K562 (cell line): ENCODE results near the gene CLASP1. TPM values are rescaled to one million over a fixed set of nuclear protein-coding genes. Genes with fewer than 3 reads are reported as not detected.

Experiments
- ATAC-seq: fragments of 200-7000 bp; cut with Tn5 transposase; 3 replicates; pipeline ENCODE4 v1.9.1; 2020; ENCODE audit warnings: moderate library complexity
- BruUV-seq: library from RNA; stranded (reverse); fragments of 400-500 nt; replicated peaks from 2 replicates; lab custom pipeline; 2021; lab: Mats Ljungman, UMichigan
- CTCF ChIA-PET: fragments of 300-600 bp; formaldehyde crosslinking; extraction: SDS; loops from one replicate; lab custom pipeline; 2021; ENCODE audit warnings: low intra/inter-chr PET ratio; lab: Yijun Ruan, JAX
- POLR2A ChIA-PET: fragments of 300-600, 350-650 bp; sonication (Branson Sonifier 250); formaldehyde crosslinking; extraction: SDS; loops from one replicate; lab custom pipeline; 2021; ENCODE audit warnings: antibody characterized with exemption, inconsistent platforms; lab: Yijun Ruan, JAX
- DNase-seq, 4 experiments: peaks; one replicate each; pipeline versions ENCODE4 v3.0.0 to v3.0.0-alpha.2; 2011 to 2018; ENCODE audit warnings: low spot score in 3 of 4, mixed read lengths in 3 of 4; ENCODE audit errors: extremely low read depth in 1 of 4
- FAIRE-seq: peaks from 2 replicates; lab custom pipeline; 2011; peaks lifted over from hg19 to GRCh38; lab: Jason Lieb, UNC
- H2AFZ ChIP-seq: 2 replicates; pipeline ENCODE4 v1.6.0; 2011; ENCODE audit warnings: low read depth, low read length, control low read depth, inconsistent platforms
- H3K27ac ChIP-seq: fragments of 200-600 bp; 3 replicates; pipeline ENCODE4 v1.8.0; 2011; ENCODE audit warnings: low read depth, mild to moderate bottlenecking, control low read depth, inconsistent platforms, low read length, moderate library complexity, mixed read lengths; ENCODE audit errors: extremely low read depth
- H3K27me3 ChIP-seq, 2 experiments: fragments of 300-600 bp in 1 of 2; 2 replicates in 1 of 2; 3 replicates in 1 of 2; pipeline versions ENCODE4 v1.6.0 to v1.8.0; 2011; ENCODE audit warnings: inconsistent platforms in 2 of 2, low read length in 2 of 2, mild to moderate bottlenecking in 1 of 2, mixed read lengths in 1 of 2, moderate library complexity in 1 of 2; ENCODE audit not compliant: control insufficient read depth in 2 of 2, insufficient read depth in 2 of 2
- H3K36me3 ChIP-seq: fragments of 300-600 bp; 3 replicates; pipeline ENCODE4 v1.8.0; 2011; ENCODE audit warnings: mild to moderate bottlenecking, low read length, inconsistent platforms; ENCODE audit not compliant: control insufficient read depth, insufficient read depth
- H3K4me1 ChIP-seq, 2 experiments: fragments of 200-600 bp in 1 of 2; replicated peaks in 1 of 2; 2 replicates in 1 of 2; 3 replicates in 1 of 2; pipeline versions ENCODE4 v1.5.1 to v1.8.0; 2011; ENCODE audit warnings: inconsistent platforms in 2 of 2, low read length in 2 of 2, mild to moderate bottlenecking in 1 of 2, mixed read lengths in 1 of 2, moderate library complexity in 1 of 2; ENCODE audit not compliant: control insufficient read depth in 2 of 2, insufficient read depth in 2 of 2
- H3K4me2 ChIP-seq: 2 replicates; pipeline ENCODE4 v1.6.1; 2011; ENCODE audit warnings: low read length, control low read depth, inconsistent platforms, mixed read lengths; ENCODE audit not compliant: insufficient read depth
- H3K4me3 ChIP-seq: fragments of 200-600 bp; sonication (generic), shearing (Covaris generic); 2 replicates; pipeline ENCODE4 v1.5.1; 2016; ENCODE audit warnings: control low read depth, inconsistent platforms
- H3K79me2 ChIP-seq: fragments of 200-600 bp; 3 replicates; pipeline ENCODE4 v1.8.0; 2011; ENCODE audit warnings: low read length, inconsistent platforms; ENCODE audit not compliant: control insufficient read depth, insufficient read depth
- H3K9ac ChIP-seq, 2 experiments: 2 replicates each; pipeline versions ENCODE4 v1.6.0 to v1.6.1; 2011; ENCODE audit warnings: low read depth in 2 of 2, low read length in 2 of 2, control low read depth in 1 of 2, inconsistent platforms in 1 of 2, mild to moderate bottlenecking in 1 of 2, mixed read lengths in 1 of 2; ENCODE audit not compliant: insufficient read depth in 1 of 2
- H3K9me1 ChIP-seq: one replicate; pipeline ENCODE4 v1.6.0; 2011; ENCODE audit warnings: inconsistent platforms, mild to moderate bottlenecking, low read length, moderate library complexity; ENCODE audit not compliant: control insufficient read depth, insufficient read depth
- H3K9me3 ChIP-seq: replicated peaks from 2 replicates; pipeline ENCODE4 v1.5.1; 2011; ENCODE audit warnings: low read depth, low read length, inconsistent platforms; ENCODE audit not compliant: control insufficient read depth, insufficient read depth
- H4K20me1 ChIP-seq: replicated peaks from 2 replicates; pipeline ENCODE4 v1.6.1; 2011; ENCODE audit warnings: low read length, inconsistent platforms, mixed read lengths; ENCODE audit not compliant: control insufficient read depth, insufficient read depth
- ATF3 ChIP-seq, 2 experiments: fragments of 450-650 bp in 1 of 2; sonication (generic) in 1 of 2; formaldehyde crosslinking in 1 of 2; IDR thresholded peaks in 1 of 2; conservative IDR thresholded peaks in 1 of 2; 2 replicates each; pipeline versions ENCODE4 v1.6.1 to v1.8.1; 2016 to 2023; ENCODE audit warnings: mild to moderate bottlenecking in 2 of 2, moderate library complexity in 2 of 2, inconsistent platforms in 1 of 2, missing genetic modification reagents in 1 of 2
- C11orf30 ChIP-seq: fragments of 450-650 bp; IDR thresholded peaks from 2 replicates; pipeline ENCODE4 v1.6.1; 2016; ENCODE audit warnings: low read depth, mild to moderate bottlenecking
- CEBPG ChIP-seq, 3 experiments: fragments of 200-800 bp in 1 of 3; sonication (Bioruptor generic) in 1 of 3; sonication (generic) in 1 of 3; formaldehyde crosslinking in 1 of 3; IDR thresholded peaks in 2 of 3; conservative IDR thresholded peaks in 1 of 3; 2 replicates each; pipeline versions ENCODE4 v1.6.1 to v1.8.0; 2016 to 2022; ENCODE audit warnings: missing compliant biosample characterization in 2 of 3, missing genetic modification characterization in 2 of 3, mild to moderate bottlenecking in 1 of 3, missing genetic modification reagents in 1 of 3
- E2F1 ChIP-seq: sonication (generic); formaldehyde crosslinking; IDR thresholded peaks from 2 replicates; pipeline ENCODE4 v1.8.1; 2023; ENCODE audit warnings: mild to moderate bottlenecking, missing genetic modification reagents, moderate library complexity
- FOXJ3 ChIP-seq: sonication (generic); formaldehyde crosslinking; IDR thresholded peaks from 2 replicates; pipeline ENCODE4 v1.4.0; 2020; ENCODE audit warnings: mild to moderate bottlenecking, missing genetic modification reagents
- IFI16 ChIP-seq: fragments of 250-450 bp; sonication (Bioruptor Pico); IDR thresholded peaks from 2 replicates; pipeline ENCODE4 v2.1.2; 2022; ENCODE audit warnings: mild to moderate bottlenecking, inconsistent platforms
- ILF3 ChIP-seq: fragments of 450-650 bp; IDR thresholded peaks from 2 replicates; pipeline ENCODE4 v1.6.1; 2018; ENCODE audit warnings: antibody characterized with exemption, mild to moderate bottlenecking, moderate library complexity, borderline replicate concordance
- NR2C1 ChIP-seq, 2 experiments: fragments of 450-650 bp; IDR thresholded peaks; 2 replicates each; pipeline ENCODE4 v1.6.1; 2017; ENCODE audit warnings: mild to moderate bottlenecking in 2 of 2, antibody characterized with exemption in 1 of 2, inconsistent platforms in 1 of 2, missing compliant biosample characterization in 1 of 2, missing genetic modification characterization in 1 of 2
- TAF7 ChIP-seq: fragments of 450-650 bp; IDR thresholded peaks from 2 replicates; pipeline ENCODE4 v1.6.1; 2016; ENCODE audit warnings: missing genetic modification characterization, missing compliant biosample characterization
- TRIM24 ChIP-seq, 2 experiments: fragments of 450-650 bp; IDR thresholded peaks; 2 replicates each; pipeline ENCODE4 v1.6.1; 2016
- ZNF609 ChIP-seq: sonication (generic); formaldehyde crosslinking; IDR thresholded peaks from 2 replicates; pipeline ENCODE4 v1.8.1; 2023; ENCODE audit warnings: missing genetic modification reagents, mild to moderate bottlenecking, borderline replicate concordance
- WGBS: fragments of 100-300 bp; shearing (Covaris generic); methylation state at CpG from one replicate; pipeline ENCODE4 v1.1.6; 2016; ENCODE audit warnings: low coverage, mixed read lengths; ENCODE audit not compliant: insufficient coverage; ENCODE audit errors: missing lambda C conversion rate; 5-methylcytosine and 5-hydroxymethylcytosine counted together
- in situ Hi-C: fragments of 300-500 bp; cut with MboI; formaldehyde crosslinking; loops from 4 replicates; pipeline ENCODE4 v1.15.0; 2018; ENCODE audit warnings: inconsistent platforms, mixed read lengths
- intact Hi-C: fragments of 100-400 bp; cut with micrococcal nuclease; formaldehyde crosslinking; loops from 2 replicates; pipeline ENCODE4 v1.14.2; 2022
- polyA plus RNA-seq, 8 experiments: library from polyadenylated mRNA; depleted of rRNA in 4 of 8; stranded (reverse) in 5 of 8; unstranded in 3 of 8; fragments of >200 nt; fragmentation: Nextera tagmentation in 2 of 8; fragmentation: Illumina TruSeq in 1 of 8; extraction: Ambion mirVana in 2 of 8; extraction: Trizol in 1 of 8; gene quantifications; 2 replicates each; pipeline versions ENCODE4 v1.2.1 to v1.2.3, GENCODE V29; 2011 to 2014; ENCODE audit warnings: inconsistent platforms in 1 of 8, missing spikeins in 1 of 8
- total RNA-seq, 7 experiments: library from RNA; depleted of rRNA in 6 of 7; stranded (reverse); fragments of >200 nt in 6 of 7; fragmentation: Illumina TruSeq in 2 of 7; extraction: Trizol in 2 of 7; gene quantifications; 2 replicates each; pipeline versions ENCODE4 v1.2.1 to v1.2.3, GENCODE V29; 2011 to 2021; ENCODE audit warnings: low replicate concordance in 1 of 7

Gene CLASP1
- total and polyA plus RNA-seq, 9 of the 15 experiments (the other 6 are each of a cell fraction or from before 2014, with no cell fraction given): 1.7 to 40.3 (median 20.7) TPM

GRCh38 chr2:121638333-121638732 lies 10.9 kb downstream of the CLASP1 start (continued):
- no peak for TF ChIP-seq ILF3
- no peak for TF ChIP-seq TAF7 (tag)
- no peak for TF ChIP-seq FOXJ3 (CRISPR knock-in tag)
- no peak for TF ChIP-seq IFI16
- TF ChIP-seq CEBPG (CRISPR knock-in tag; IDR thresholded peaks at IDR 0.05): no peak; the same call in 1 of the 2 replicates
- TF ChIP-seq CEBPG (tag; conservative IDR thresholded peaks at IDR 0.05 in 1 of 2, IDR thresholded peaks at IDR 0.05 in 1 of 2): peak; percentile 47 to 62
- TF ChIP-seq ATF3 (IDR thresholded peaks at IDR 0.05): peak; percentile 49; the same call in 1 of the 2 replicates
- TF ChIP-seq ATF3 (CRISPR knock-in tag; conservative IDR thresholded peaks at IDR 0.05): no peak
- peak; percentile 72 to 77; a peak in 2 of 4 replicates for TF ChIP-seq TRIM24 (IDR thresholded peaks at IDR 0.05)
- peak; percentile 49; the same call in 1 of the 2 replicates for TF ChIP-seq C11orf30

DNA sequence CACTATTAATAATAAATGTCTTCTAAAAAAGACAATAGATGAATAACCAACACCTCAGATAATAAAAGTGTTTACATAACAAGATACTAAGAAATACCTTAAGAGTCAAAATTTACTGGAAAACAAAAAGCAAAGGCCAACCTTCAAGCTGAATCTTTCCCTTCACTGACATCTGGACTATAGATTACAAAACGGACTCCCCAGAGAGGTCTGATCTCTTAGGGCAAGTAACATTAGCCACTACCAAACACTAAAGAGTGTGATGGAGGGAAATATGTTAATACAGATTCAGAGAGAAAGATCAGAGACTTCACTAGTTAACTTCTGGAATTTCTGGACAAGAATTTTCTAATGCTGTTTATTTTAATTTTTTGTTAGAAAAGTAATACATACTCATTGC lies 13.9 kb downstream of the CLASP1 start:
- H3K36me3 ChIP-seq: peaks cover 6% of the 10 kb centered on the region; the same call in 1 of the 3 replicates
- POLR2A ChIA-PET: interaction anchor here (0.6 to 1.3 kb wide), 3 partner anchors 11 to 15 kb away, joined by 3 to 4 read pairs (median 3); partner anchors contain the start of gene CLASP1
- CTCF ChIA-PET: no interaction called here
- no peak for FAIRE-seq
- DNase-seq: peak in 1 of 4 experiments; percentile 29
- H3K4me2 ChIP-seq: no peak overlapping the region
- 0% methylated on average over 1 of the region's 1 CpG for WGBS
- no peak overlapping the region for H3K4me3 ChIP-seq
- peaks cover 66% of the 10 kb centered on the region for H3K79me2 ChIP-seq
- BruUV-seq: no TSS peak
- TF ChIP-seq ZNF609 (CRISPR knock-in tag) (no peak), E2F1 (CRISPR knock-in tag) (no peak), NR2C1 (IDR thresholded peaks at IDR 0.05) (no peak), NR2C1 (tag; IDR thresholded peaks at IDR 0.05) (no peak)
- TF ChIP-seq, all 486 proteins: peak for 0
- Histone ChIP-seq H3K27ac (no peak overlapping the region), H3K27me3 (no peaks in the 10 kb centered on the region), H4K20me1 (no peaks in the 10 kb centered on the region), H3K4me1 (peaks cover 3 to 8% of the 10 kb centered on the region in 2 experiments; a peak in 3 of 5 replicates), H3K9ac (no peak overlapping the region), H3K9me3 (peaks cover 3% of the 10 kb centered on the region), H3K9me1 (no peaks in the 10 kb centered on the region), H2AFZ (no peak overlapping the region)
- intact Hi-C loops: no loop called here
- ATAC-seq: peak; percentile 75
- in situ Hi-C loops: no loop called here
